Sigmoid colon (tissue), 7 donors: ENCODE measurements around the gene MPZL1. TPM values are rescaled to one million over a fixed set of nuclear protein-coding genes. Genes with fewer than 3 reads are reported as not detected.

Experiments used
- DNase-seq: peaks from one replicate; pipeline ENCODE4 v3.0.0-alpha.2; 2019
- H3K27ac ChIP-seq, 4 donors: fragments of 200-600 bp; sonication (generic); one replicate each; pipeline ENCODE4 v1.5.1; 2016 to 2019; ENCODE audit warnings: mild to moderate bottlenecking in 1 of 4
- H3K27me3 ChIP-seq, 3 donors: fragments of 200-600 bp; sonication (generic); one replicate each; pipeline ENCODE4 v1.5.1; 2019; ENCODE audit warnings: mild to moderate bottlenecking in 1 of 3
- H3K36me3 ChIP-seq, 4 donors: fragments of 200-600 bp; sonication (generic); one replicate each; pipeline ENCODE4 v1.5.1; 2016 to 2019
- H3K4me1 ChIP-seq, 4 donors: fragments of 200-600 bp; sonication (generic); one replicate each; pipeline ENCODE4 v1.5.1; 2017 to 2019
- H3K4me3 ChIP-seq, 4 donors: fragments of 200-600 bp; sonication (generic); one replicate each; pipeline ENCODE4 v1.5.1; 2017 to 2019; ENCODE audit warnings: mild to moderate bottlenecking in 2 of 4, moderate library complexity in 1 of 4
- H3K9me3 ChIP-seq, 4 donors: fragments of 200-600 bp in 3 of 4; sonication (generic) in 3 of 4; one replicate each; pipeline versions ENCODE4 v1.5.1 to v1.6.1; 2013 to 2019
- EP300 ChIP-seq, 4 donors: sonication (generic); formaldehyde crosslinking; IDR thresholded peaks; one replicate each; pipeline ENCODE4 v1.6.1; 2017; ENCODE audit warnings: antibody characterized with exemption in 4 of 4
- POLR2A ChIP-seq, 2 donors: fragments of 450-650 bp; IDR thresholded peaks; one replicate each; pipeline ENCODE4 v1.6.1; 2016; ENCODE audit warnings: antibody characterized with exemption in 2 of 2, mild to moderate bottlenecking in 2 of 2, moderate library complexity in 2 of 2
- POLR2AphosphoS5 ChIP-seq, 4 donors: sonication (generic); formaldehyde crosslinking; IDR thresholded peaks; one replicate each; pipeline ENCODE4 v1.6.1; 2017; ENCODE audit warnings: antibody characterized with exemption in 4 of 4
- WGBS, 2 donors: extraction: QIAGEN DNeasy Blood & Tissue Kit; methylation state at CpG; one replicate each; pipeline ENCODE4 v1.1.7; 2013; 5-methylcytosine and 5-hydroxymethylcytosine counted together
- intact Hi-C: fragments of 100-400 bp; cut with DNase I; formaldehyde crosslinking; loops from one replicate; pipeline ENCODE4 v1.15.1; 2023
- polyA plus RNA-seq, 3 donors: library from polyadenylated mRNA; stranded (reverse); fragments of 200-250 nt; gene quantifications; one replicate each; pipeline ENCODE4 v1.2.3, GENCODE V29; 2013
- total RNA-seq, 4 donors: library from RNA; depleted of rRNA; stranded (reverse); fragments of >200 nt; gene quantifications; one replicate each; pipeline ENCODE4 v1.1.0, GENCODE V29; 2016
- TF ChIP-seq, protein P1 (sequence below), 4 experiments: fragments of 450-650 bp in 3 of 4; fragments of 200-600 bp in 1 of 4; IDR thresholded peaks; one replicate each; pipeline ENCODE4 v1.5.1; 2016 to 2019; ENCODE audit warnings: antibody characterized with exemption in 4 of 4, mild to moderate bottlenecking in 3 of 4, moderate library complexity in 2 of 4
- donor health status: healthy with polysubstance abuse.
- donor health status: Bipolar disorder and iron deficiency.
- donor health status: healthy.

The MPZL1 gene
- total and polyA plus RNA-seq, 7 donors: 8.8 to 69.5 (median 52.4) TPM

DNA sequence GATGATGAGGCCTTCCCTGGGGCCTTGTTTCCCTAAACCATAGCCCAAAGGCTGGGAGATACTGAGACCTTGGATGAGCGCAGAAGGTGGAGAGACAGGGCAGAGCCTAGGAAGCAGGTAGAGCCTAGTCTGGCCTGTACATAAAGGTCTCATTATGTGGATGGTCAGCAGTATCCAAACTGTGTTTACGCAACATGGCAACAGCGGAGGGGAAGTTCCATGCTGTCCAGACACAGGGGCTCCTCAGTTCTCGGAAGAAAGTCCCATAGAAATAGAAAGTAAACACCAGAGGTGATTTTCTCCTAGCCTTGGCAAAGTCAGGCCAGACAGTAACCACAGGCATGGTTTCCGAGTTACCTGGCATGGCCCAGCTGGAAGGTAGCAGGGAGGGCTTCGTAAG, 42.1 kb upstream of the MPZL1 start:
- DNase-seq: no peak
- H3K9me3 ChIP-seq: no peaks in the 10 kb centered on the region
- H3K4me3 ChIP-seq: no peak overlapping the region
- 90 to 91% methylated on average over 6 of the region's 6 CpGs for WGBS, 2 donors
- intact Hi-C loops: loop anchor here (10.0 kb wide), 1 partner anchor 225 kb away; no protein-coding TSS in a partner anchor
- H3K4me1 ChIP-seq: peaks cover 0 to 34% (median 30%) of the 10 kb centered on the region in 4 donors
- no peak for TF ChIP-seq POLR2A (IDR thresholded peaks at IDR 0.05)
- TF ChIP-seq POLR2AphosphoS5 (IDR thresholded peaks at IDR 0.05): no peak
- no peak for TF ChIP-seq EP300 (IDR thresholded peaks at IDR 0.05)
- TF ChIP-seq, protein P1, sequence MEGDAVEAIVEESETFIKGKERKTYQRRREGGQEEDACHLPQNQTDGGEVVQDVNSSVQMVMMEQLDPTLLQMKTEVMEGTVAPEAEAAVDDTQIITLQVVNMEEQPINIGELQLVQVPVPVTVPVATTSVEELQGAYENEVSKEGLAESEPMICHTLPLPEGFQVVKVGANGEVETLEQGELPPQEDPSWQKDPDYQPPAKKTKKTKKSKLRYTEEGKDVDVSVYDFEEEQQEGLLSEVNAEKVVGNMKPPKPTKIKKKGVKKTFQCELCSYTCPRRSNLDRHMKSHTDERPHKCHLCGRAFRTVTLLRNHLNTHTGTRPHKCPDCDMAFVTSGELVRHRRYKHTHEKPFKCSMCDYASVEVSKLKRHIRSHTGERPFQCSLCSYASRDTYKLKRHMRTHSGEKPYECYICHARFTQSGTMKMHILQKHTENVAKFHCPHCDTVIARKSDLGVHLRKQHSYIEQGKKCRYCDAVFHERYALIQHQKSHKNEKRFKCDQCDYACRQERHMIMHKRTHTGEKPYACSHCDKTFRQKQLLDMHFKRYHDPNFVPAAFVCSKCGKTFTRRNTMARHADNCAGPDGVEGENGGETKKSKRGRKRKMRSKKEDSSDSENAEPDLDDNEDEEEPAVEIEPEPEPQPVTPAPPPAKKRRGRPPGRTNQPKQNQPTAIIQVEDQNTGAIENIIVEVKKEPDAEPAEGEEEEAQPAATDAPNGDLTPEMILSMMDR (IDR thresholded peaks at IDR 0.05): no peak
- H3K27ac ChIP-seq: no peak overlapping the region
- no peaks in the 10 kb centered on the region for H3K36me3 ChIP-seq
- H3K27me3 ChIP-seq: no peaks in the 10 kb centered on the region

- Histone ChIP-seq H3K9me3 (no peaks in the 10 kb centered on the region), H3K4me3 (no peak overlapping the region), H3K4me1 (peaks cover 0 to 47% (median 43%) of the 10 kb centered on the region in 4 donors), H3K27me3 (no peaks in the 10 kb centered on the region), H3K36me3 (no peaks in the 10 kb centered on the region), H3K27ac (peak overlapping the region in 1 of 4 donors; percentile 71)
- intact Hi-C loops: loop anchor here (10.0 kb wide), 1 partner anchor 226 kb away; no protein-coding TSS in a partner anchor
- no peak for DNase-seq
- 75 to 80% methylated on average over 3 of the region's 3 CpGs for WGBS, 2 donors
- TF ChIP-seq POLR2A (IDR thresholded peaks at IDR 0.05): no peak
- no peak for TF ChIP-seq POLR2AphosphoS5 (IDR thresholded peaks at IDR 0.05)
- no peak for TF ChIP-seq EP300 (IDR thresholded peaks at IDR 0.05)
- TF ChIP-seq, protein P1 (IDR thresholded peaks at IDR 0.05): no peak
Observed at GRCh38 chr1:167681024-167681423, 40.8 kb upstream of the MPZL1 start.

DNA sequence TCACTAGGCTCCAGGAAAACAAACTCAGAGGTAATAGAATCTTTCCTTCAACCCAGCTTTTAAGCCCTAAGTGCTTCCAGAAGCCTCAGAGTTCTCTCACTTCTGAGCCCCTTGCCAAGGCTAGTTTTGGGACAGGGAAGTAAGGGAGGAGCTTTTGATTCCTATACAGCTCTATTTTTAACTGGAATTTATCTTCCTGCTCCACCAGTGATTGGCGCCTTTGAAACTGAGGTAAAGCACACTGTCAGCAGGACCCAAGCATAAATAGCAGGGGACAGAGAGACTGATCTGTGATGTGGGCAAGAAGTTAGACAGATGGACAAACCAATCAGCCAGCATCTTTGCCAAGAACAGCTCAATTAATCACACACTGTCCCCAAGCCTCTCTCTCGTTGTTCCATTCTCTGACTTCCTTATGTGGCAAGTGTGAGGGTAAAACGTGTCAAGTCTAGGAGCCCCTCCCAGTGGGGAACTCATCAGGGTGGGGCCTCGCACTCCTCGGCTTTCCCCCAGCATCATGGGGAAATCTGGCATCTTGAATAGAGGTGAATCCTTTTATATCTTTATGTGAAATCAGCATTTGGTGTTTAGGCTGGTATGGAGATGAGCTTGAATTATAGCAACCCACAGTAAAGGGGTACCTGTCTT, 40.2 kb upstream of the MPZL1 start:
- intact Hi-C loops: loop anchor here (10.0 kb wide), 1 partner anchor 227 kb away; no protein-coding TSS in a partner anchor
- no peak for DNase-seq
- Histone ChIP-seq H3K27ac (peak overlapping the region in 1 of 4 donors; percentile 71), H3K9me3 (no peaks in the 10 kb centered on the region), H3K4me3 (no peak overlapping the region), H3K27me3 (no peaks in the 10 kb centered on the region), H3K4me1 (peaks cover 0 to 53% (median 48%) of the 10 kb centered on the region in 4 donors), H3K36me3 (no peaks in the 10 kb centered on the region)
- WGBS, 2 donors: 62 to 66% methylated on average over 5 of the region's 5 CpGs
- TF ChIP-seq POLR2A (IDR thresholded peaks at IDR 0.05) (no peak), EP300 (IDR thresholded peaks at IDR 0.05) (no peak), POLR2AphosphoS5 (IDR thresholded peaks at IDR 0.05) (no peak)
- TF ChIP-seq, protein P1 (IDR thresholded peaks at IDR 0.05): no peak

DNA sequence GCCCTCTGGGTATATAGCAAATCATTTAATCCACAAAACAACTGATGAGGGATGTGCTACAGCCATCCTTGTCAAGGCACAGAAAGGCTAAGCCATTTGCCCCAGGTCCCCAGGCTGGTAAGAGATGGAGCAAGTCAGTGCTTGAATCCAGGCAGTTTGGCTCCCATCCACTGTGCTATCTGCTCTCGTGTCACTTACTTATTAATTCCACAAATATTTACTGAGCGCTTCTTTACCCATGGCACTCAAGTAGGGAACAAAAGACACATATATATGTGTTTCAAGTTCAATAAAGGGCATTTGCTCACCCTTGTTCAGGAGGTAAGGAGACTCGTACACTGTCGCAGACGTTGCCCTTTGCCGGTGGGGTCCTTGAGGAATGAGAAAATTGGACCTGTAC, 38.6 kb upstream of the MPZL1 start:
- no peaks in the 10 kb centered on the region for H3K36me3 ChIP-seq
- TF ChIP-seq POLR2A (IDR thresholded peaks at IDR 0.05) (no peak), EP300 (IDR thresholded peaks at IDR 0.05) (no peak), POLR2AphosphoS5 (IDR thresholded peaks at IDR 0.05) (no peak)
- TF ChIP-seq, protein P1 (IDR thresholded peaks at IDR 0.05): no peak
- no peaks in the 10 kb centered on the region for H3K27me3 ChIP-seq
- H3K4me1 ChIP-seq: peaks cover 0 to 61% (median 57%) of the 10 kb centered on the region in 4 donors
- DNase-seq: no peak
- peak overlapping the region; percentile 71 to 83 (median 78) for H3K27ac ChIP-seq
- WGBS, 2 donors: 80 to 93% methylated on average over 6 of the region's 6 CpGs
- H3K4me3 ChIP-seq: no peak overlapping the region
- intact Hi-C loops: loop anchor here (10.0 kb wide), 1 partner anchor 228 kb away; no protein-coding TSS in a partner anchor
- H3K9me3 ChIP-seq: no peaks in the 10 kb centered on the region
